Measurements from ENCODE around the gene TRPM5.

TRPM5 gene

DNA sequence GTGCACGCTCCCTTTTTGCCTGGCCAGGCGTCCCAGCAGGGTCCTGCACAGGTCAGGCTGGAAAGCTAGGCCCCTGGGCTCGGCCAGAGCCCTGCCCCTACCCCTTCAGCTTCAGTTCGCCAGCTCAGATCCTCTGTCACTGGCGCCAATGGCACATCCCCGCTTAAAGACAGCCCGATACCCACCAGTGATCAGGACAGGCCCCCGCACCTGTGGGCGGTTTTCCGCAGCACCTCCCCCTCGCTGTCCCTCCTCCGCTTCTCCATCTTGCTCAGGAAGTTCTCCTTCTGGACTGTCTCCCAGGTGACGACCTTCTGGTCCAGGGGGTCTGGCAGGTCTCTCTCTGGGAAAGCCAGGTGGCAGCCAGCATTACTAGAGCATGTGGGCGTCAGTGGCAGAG lies 37.9 kb downstream of the TRPM5 start:
- no peak overlapping the region for H3K4me3 ChIP-seq (ENCODE audit: low read depth, low read length)
- TF ChIP-seq, protein P1, sequence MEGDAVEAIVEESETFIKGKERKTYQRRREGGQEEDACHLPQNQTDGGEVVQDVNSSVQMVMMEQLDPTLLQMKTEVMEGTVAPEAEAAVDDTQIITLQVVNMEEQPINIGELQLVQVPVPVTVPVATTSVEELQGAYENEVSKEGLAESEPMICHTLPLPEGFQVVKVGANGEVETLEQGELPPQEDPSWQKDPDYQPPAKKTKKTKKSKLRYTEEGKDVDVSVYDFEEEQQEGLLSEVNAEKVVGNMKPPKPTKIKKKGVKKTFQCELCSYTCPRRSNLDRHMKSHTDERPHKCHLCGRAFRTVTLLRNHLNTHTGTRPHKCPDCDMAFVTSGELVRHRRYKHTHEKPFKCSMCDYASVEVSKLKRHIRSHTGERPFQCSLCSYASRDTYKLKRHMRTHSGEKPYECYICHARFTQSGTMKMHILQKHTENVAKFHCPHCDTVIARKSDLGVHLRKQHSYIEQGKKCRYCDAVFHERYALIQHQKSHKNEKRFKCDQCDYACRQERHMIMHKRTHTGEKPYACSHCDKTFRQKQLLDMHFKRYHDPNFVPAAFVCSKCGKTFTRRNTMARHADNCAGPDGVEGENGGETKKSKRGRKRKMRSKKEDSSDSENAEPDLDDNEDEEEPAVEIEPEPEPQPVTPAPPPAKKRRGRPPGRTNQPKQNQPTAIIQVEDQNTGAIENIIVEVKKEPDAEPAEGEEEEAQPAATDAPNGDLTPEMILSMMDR (IDR thresholded peaks at IDR 0.05; ENCODE audit: low read depth, low read length), result no peak
- H3K27ac ChIP-seq, result no peak overlapping the region
- DNase-seq, result no peak
- H3K9me3 ChIP-seq (ENCODE audit: severe bottlenecking), result no peaks in the 10 kb centered on the region
- H3K36me3 ChIP-seq, result peaks cover 21% of the 10 kb centered on the region
- no peaks in the 10 kb centered on the region for H3K27me3 ChIP-seq (ENCODE audit: insufficient read depth, low read depth, severe bottlenecking)

DNA sequence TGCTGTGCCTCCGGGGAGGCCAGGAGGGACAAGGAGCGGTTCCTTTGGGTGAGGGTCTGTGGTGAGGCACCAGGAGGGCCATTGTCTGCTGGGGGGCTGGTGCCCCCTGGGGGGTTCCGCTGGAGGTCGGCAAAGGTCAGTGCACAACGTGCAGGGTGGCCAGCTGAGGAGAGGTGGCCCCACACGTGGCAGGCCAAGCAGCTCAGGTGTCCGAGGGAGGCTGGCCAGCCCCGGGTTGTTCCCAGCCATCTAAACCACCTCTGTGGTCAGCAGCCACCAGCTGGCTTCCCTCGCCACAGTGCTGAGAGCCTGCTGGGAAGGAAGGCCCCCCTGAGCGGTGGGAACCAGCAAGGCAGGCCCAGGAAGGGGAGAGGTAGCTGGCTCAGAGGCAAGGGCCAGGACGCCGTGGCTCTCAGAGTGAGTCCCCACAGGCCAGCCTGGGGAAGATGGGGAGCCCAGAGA lies 39.5 kb downstream of the TRPM5 start:
- DNase-seq, result no peak
- Histone ChIP-seq H3K27ac (no peak overlapping the region), H3K4me3 (ENCODE audit: low read depth, low read length) (no peak overlapping the region), H3K27me3 (ENCODE audit: insufficient read depth, low read depth, severe bottlenecking) (no peaks in the 10 kb centered on the region), H3K36me3 (peaks cover 25% of the 10 kb centered on the region), H3K9me3 (ENCODE audit: severe bottlenecking) (no peaks in the 10 kb centered on the region)
- TF ChIP-seq, protein P1 (IDR thresholded peaks at IDR 0.05; ENCODE audit: low read depth, low read length), result no peak

DNA sequence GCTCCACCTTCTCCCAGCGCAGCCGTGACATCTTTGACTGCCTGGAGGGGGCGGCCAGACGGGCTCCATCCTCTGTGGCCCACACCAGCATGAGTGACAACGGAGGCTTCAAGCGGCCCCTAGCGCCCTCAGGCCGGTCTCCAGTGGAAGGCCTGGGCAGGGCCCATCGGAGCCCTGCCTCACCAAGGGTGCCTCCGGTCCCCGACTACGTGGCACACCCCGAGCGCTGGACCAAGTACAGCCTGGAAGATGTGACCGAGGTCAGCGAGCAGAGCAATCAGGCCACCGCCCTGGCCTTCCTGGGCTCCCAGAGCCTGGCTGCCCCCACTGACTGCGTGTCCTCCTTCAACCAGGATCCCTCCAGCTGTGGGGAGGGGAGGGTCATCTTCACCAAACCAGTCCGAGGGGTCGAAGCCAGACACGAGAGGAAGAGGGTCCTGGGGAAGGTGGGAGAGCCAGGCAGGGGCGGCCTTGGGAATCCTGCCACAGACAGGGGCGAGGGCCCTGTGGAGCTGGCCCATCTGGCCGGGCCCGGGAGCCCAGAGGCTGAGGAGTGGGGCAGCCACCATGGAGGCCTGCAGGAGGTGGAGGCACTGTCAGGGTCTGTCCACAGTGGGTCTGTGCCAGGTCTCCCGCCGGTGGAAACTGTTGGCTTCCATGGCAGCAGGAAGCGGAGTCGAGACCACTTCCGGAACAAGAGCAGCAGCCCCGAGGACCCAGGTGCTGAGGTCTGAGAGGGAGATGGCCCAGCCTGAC lies 41.2 kb downstream of the TRPM5 start:
- DNase-seq, result no peak
- H3K27ac ChIP-seq, result no peak overlapping the region
- TF ChIP-seq, protein P1 (IDR thresholded peaks at IDR 0.05; ENCODE audit: low read depth, low read length), result no peak
- H3K4me3 ChIP-seq (ENCODE audit: low read depth, low read length), result no peak overlapping the region
- H3K27me3 ChIP-seq (ENCODE audit: insufficient read depth, low read depth, severe bottlenecking), result no peaks in the 10 kb centered on the region
- H3K9me3 ChIP-seq (ENCODE audit: severe bottlenecking), result no peaks in the 10 kb centered on the region
- peaks cover 25% of the 10 kb centered on the region for H3K36me3 ChIP-seq

DNA sequence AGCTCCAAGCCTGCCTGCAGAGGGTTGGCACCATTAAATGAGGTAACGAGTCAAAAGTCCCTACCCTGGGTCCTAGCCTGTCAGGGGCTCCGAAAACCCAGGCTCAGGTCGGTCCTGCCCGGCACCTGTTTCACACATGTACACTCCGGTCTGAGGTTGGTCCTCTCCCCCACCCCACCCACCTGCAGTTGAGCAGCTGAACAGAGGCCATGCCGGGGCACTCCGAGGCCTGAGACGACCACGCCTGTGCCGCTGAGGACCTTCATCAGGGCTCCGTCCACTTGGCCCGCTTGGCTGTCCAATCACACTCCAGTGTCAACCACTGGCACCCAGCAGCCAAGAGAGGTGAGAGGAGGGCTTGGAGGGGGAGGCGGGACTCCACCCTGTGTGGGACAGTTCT lies 42.2 kb downstream of the TRPM5 start:
- Histone ChIP-seq H3K4me3 (ENCODE audit: low read depth, low read length) (no peak overlapping the region), H3K27me3 (ENCODE audit: insufficient read depth, low read depth, severe bottlenecking) (no peaks in the 10 kb centered on the region), H3K27ac (no peak overlapping the region), H3K36me3 (peaks cover 29% of the 10 kb centered on the region), H3K9me3 (ENCODE audit: severe bottlenecking) (no peaks in the 10 kb centered on the region)
- DNase-seq, result no peak
- TF ChIP-seq, protein P1 (IDR thresholded peaks at IDR 0.05; ENCODE audit: low read depth, low read length), result no peak

DNA sequence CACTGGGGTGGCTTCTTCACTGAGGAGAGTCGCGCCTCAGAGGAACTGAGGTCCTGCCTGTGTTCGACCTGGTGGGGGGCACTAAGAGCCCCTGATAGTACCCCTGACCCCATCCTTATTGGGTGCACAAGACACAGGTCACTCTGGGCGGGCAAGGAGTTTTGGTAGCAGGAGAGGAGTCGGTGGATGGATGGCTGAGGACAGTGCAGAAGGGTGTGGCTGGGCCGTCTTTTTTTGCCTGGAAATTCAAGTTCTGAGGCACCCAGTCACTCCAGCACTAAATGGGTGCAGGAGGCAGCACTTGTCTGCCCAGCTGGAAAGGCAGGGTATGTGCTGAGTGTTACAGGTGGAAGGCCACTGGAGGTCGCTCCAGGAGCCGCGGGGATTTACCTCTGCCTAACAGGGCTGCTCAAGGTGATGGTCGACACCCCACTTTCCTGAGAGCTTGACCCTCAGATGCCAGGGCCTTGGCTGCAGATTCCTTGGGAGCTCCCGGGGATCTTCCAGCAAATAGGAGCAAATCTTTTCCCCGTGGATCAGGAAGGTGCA lies 42.8 kb downstream of the TRPM5 start:
- Histone ChIP-seq H3K4me3 (ENCODE audit: low read depth, low read length) (peak overlapping the region; percentile 83), H3K27ac (peak overlapping the region; percentile 89), H3K27me3 (ENCODE audit: insufficient read depth, low read depth, severe bottlenecking) (no peaks in the 10 kb centered on the region), H3K9me3 (ENCODE audit: severe bottlenecking) (no peaks in the 10 kb centered on the region), H3K36me3 (peaks cover 33% of the 10 kb centered on the region)
- TF ChIP-seq, protein P1 (IDR thresholded peaks at IDR 0.05; ENCODE audit: low read depth, low read length), result peak; percentile 41
- DNase-seq, result no peak
